Sigmoid colon (tissue), 3 donors: Measurements from ENCODE around the gene MRTFA.

Source experiments
- CTCF ChIP-seq, 4 experiments: fragments of 450-650 bp in 3 of 4; fragments of 200-600 bp in 1 of 4; IDR thresholded peaks; one replicate each; pipeline ENCODE4 v1.5.1; 2016 to 2019; ENCODE audit warnings: antibody characterized with exemption in 4 of 4, mild to moderate bottlenecking in 3 of 4, moderate library complexity in 2 of 4
- POLR2A ChIP-seq, 2 donors: fragments of 450-650 bp; IDR thresholded peaks; one replicate each; pipeline ENCODE4 v1.6.1; 2016; ENCODE audit warnings: antibody characterized with exemption in 2 of 2, mild to moderate bottlenecking in 2 of 2, moderate library complexity in 2 of 2

GRCh38 chr22:40512426-40513136 is 123.9 kb downstream of the MRTFA start:
- TF ChIP-seq CTCF (IDR thresholded peaks at IDR 0.05) (no peak), POLR2A (IDR thresholded peaks at IDR 0.05) (no peak)
